ENCODE measurements around the gene TMBIM1.

Gene TMBIM1

GRCh38 chr2:218301176-218301819, 9.0 kb upstream of the TMBIM1 start:
- no peaks in the 10 kb centered on the region for H3K9me3 ChIP-seq (ENCODE audit: control insufficient read depth, insufficient read depth, low read depth, low read length)
- no peak overlapping the region for H3K4me3 ChIP-seq (ENCODE audit: low read depth, low read length)
- no peaks in the 10 kb centered on the region for H3K36me3 ChIP-seq (ENCODE audit: control insufficient read depth in 2 of 2, insufficient read depth in 1 of 2, low read length in 2 of 2)
- H3K27ac ChIP-seq (ENCODE audit: extremely low read depth, low read depth, low read length) = no peak overlapping the region
- H3K4me1 ChIP-seq (ENCODE audit: control insufficient read depth, insufficient read depth, low read length) = no peaks in the 10 kb centered on the region; the same call in 1 of the 2 replicates
- CTCF ChIA-PET = interaction anchor here (0.6 to 2.2 kb wide), 29 partner anchors 9 to 547 kb away, joined by 3 to 23 read pairs (median 5); partner anchors contain the start of genes AAMP, CATIP, PNKD and TMBIM1
- POLR2A ChIA-PET = interaction anchor here (0.9 kb wide), 1 partner anchor 15 kb away, joined by 3 read pairs; no protein-coding TSS in a partner anchor
- TF ChIP-seq ZBTB8A (tag by site-specific recombination; IDR thresholded peaks at IDR 0.05) = peak; percentile 40; the same call in 1 of the 2 replicates
- TF ChIP-seq, protein P1, sequence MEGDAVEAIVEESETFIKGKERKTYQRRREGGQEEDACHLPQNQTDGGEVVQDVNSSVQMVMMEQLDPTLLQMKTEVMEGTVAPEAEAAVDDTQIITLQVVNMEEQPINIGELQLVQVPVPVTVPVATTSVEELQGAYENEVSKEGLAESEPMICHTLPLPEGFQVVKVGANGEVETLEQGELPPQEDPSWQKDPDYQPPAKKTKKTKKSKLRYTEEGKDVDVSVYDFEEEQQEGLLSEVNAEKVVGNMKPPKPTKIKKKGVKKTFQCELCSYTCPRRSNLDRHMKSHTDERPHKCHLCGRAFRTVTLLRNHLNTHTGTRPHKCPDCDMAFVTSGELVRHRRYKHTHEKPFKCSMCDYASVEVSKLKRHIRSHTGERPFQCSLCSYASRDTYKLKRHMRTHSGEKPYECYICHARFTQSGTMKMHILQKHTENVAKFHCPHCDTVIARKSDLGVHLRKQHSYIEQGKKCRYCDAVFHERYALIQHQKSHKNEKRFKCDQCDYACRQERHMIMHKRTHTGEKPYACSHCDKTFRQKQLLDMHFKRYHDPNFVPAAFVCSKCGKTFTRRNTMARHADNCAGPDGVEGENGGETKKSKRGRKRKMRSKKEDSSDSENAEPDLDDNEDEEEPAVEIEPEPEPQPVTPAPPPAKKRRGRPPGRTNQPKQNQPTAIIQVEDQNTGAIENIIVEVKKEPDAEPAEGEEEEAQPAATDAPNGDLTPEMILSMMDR (tag by site-specific recombination; IDR thresholded peaks at IDR 0.05) = peak; percentile 94
- TF ChIP-seq WT1 (tag by site-specific recombination; IDR thresholded peaks at IDR 0.05) = no peak
- 0 out of 2 replicates have a peak, but pooled peaks have one; percentile 38 for TF ChIP-seq SP7 (tag by site-specific recombination; IDR thresholded peaks at IDR 0.05)
- no peak; the same call in 1 of the 2 replicates for TF ChIP-seq KLF10 (tag by site-specific recombination; IDR thresholded peaks at IDR 0.05)
- TF ChIP-seq ZNF423 (tag by site-specific recombination; IDR thresholded peaks at IDR 0.05) = no peak
- TF ChIP-seq, protein P2, sequence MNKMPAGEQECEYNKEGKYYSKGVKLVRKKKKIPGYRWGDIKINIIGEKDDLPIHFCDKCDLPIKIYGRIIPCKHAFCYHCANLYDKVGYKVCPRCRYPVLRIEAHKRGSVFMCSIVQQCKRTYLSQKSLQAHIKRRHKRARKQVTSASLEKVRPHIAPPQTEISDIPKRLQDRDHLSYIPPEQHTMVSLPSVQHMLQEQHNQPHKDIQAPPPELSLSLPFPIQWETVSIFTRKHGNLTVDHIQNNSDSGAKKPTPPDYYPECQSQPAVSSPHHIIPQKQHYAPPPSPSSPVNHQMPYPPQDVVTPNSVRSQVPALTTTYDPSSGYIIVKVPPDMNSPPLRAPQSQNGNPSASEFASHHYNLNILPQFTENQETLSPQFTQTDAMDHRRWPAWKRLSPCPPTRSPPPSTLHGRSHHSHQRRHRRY (tag by site-specific recombination; IDR thresholded peaks at IDR 0.05) = no peak
- TF ChIP-seq ZNF394 (tag by site-specific recombination; IDR thresholded peaks at IDR 0.05; ENCODE audit: borderline replicate concordance) = peak; percentile 17; the same call in 1 of the 2 replicates
- no peak for TF ChIP-seq ZNF488 (tag by site-specific recombination; IDR thresholded peaks at IDR 0.05)
- TF ChIP-seq ZNF776 (tag by site-specific recombination; IDR thresholded peaks at IDR 0.05; ENCODE audit: borderline replicate concordance) = no peak
- TF ChIP-seq ZFHX2 (tag by site-specific recombination; conservative IDR thresholded peaks at IDR 0.05) = no peak
- TF ChIP-seq, protein P3, sequence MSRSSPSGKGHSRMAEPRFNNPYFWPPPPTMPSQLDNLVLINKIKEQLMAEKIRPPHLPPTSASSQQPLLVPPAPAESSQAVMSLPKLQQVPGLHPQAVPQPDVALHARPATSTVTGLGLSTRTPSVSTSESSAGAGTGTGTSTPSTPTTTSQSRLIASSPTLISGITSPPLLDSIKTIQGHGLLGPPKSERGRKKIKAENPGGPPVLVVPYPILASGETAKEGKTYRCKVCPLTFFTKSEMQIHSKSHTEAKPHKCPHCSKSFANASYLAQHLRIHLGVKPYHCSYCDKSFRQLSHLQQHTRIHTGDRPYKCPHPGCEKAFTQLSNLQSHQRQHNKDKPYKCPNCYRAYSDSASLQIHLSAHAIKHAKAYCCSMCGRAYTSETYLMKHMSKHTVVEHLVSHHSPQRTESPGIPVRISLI (tag by site-specific recombination; IDR thresholded peaks at IDR 0.05) = 0 out of 2 replicates have a peak, but pooled peaks have one; percentile 20
- TF ChIP-seq ZNF37A (tag by site-specific recombination; IDR thresholded peaks at IDR 0.05) = no peak
- TF ChIP-seq ZNF660 (tag by site-specific recombination; IDR thresholded peaks at IDR 0.05) = peak; percentile 68
- TF ChIP-seq ZNF18 (tag by site-specific recombination; IDR thresholded peaks at IDR 0.05) = peak; percentile 85
- TF ChIP-seq, protein P4, sequence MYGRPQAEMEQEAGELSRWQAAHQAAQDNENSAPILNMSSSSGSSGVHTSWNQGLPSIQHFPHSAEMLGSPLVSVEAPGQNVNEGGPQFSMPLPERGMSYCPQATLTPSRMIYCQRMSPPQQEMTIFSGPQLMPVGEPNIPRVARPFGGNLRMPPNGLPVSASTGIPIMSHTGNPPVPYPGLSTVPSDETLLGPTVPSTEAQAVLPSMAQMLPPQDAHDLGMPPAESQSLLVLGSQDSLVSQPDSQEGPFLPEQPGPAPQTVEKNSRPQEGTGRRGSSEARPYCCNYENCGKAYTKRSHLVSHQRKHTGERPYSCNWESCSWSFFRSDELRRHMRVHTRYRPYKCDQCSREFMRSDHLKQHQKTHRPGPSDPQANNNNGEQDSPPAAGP (tag by site-specific recombination; IDR thresholded peaks at IDR 0.05) = no peak; the same call in 1 of the 2 replicates
- TF ChIP-seq, protein P5, sequence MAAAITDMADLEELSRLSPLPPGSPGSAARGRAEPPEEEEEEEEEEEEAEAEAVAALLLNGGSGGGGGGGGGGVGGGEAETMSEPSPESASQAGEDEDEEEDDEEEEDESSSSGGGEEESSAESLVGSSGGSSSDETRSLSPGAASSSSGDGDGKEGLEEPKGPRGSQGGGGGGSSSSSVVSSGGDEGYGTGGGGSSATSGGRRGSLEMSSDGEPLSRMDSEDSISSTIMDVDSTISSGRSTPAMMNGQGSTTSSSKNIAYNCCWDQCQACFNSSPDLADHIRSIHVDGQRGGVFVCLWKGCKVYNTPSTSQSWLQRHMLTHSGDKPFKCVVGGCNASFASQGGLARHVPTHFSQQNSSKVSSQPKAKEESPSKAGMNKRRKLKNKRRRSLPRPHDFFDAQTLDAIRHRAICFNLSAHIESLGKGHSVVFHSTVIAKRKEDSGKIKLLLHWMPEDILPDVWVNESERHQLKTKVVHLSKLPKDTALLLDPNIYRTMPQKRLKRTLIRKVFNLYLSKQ (tag by site-specific recombination; IDR thresholded peaks at IDR 0.05; ENCODE audit: borderline replicate concordance) = no peak
- peak; percentile 68 for TF ChIP-seq SCRT2 (tag by site-specific recombination; IDR thresholded peaks at IDR 0.05)
- no peak for TF ChIP-seq ZNF76 (tag by site-specific recombination; IDR thresholded peaks at IDR 0.05; ENCODE audit: borderline replicate concordance, low read depth)
- TF ChIP-seq, protein P6, sequence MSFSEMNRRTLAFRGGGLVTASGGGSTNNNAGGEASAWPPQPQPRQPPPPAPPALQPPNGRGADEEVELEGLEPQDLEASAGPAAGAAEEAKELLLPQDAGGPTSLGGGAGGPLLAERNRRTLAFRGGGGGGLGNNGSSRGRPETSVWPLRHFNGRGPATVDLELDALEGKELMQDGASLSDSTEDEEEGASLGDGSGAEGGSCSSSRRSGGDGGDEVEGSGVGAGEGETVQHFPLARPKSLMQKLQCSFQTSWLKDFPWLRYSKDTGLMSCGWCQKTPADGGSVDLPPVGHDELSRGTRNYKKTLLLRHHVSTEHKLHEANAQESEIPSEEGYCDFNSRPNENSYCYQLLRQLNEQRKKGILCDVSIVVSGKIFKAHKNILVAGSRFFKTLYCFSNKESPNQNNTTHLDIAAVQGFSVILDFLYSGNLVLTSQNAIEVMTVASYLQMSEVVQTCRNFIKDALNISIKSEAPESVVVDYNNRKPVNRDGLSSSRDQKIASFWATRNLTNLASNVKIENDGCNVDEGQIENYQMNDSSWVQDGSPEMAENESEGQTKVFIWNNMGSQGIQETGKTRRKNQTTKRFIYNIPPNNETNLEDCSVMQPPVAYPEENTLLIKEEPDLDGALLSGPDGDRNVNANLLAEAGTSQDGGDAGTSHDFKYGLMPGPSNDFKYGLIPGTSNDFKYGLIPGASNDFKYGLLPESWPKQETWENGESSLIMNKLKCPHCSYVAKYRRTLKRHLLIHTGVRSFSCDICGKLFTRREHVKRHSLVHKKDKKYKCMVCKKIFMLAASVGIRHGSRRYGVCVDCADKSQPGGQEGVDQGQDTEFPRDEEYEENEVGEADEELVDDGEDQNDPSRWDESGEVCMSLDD (tag by site-specific recombination; IDR thresholded peaks at IDR 0.05) = no peak
